HAP-1 (cell line): Measurements from ENCODE around the gene SLC35F1.
A peak's percentile ranks its signal among the peaks of the same experiment; 100 is the strongest.

Experiments
- DNase-seq, 2 experiments: peaks; one replicate each; pipeline ENCODE4 v3.0.0-alpha.2; 2016 to 2020; ENCODE audit warnings: low spot score in 2 of 2
- H3K27me3 ChIP-seq: fragments of 250-450 bp; sonication (Bioruptor Pico); 2 replicates; pipeline ENCODE4 v1.5.1; 2020; ENCODE audit warnings: low read depth, mild to moderate bottlenecking, moderate library complexity
- H3K36me3 ChIP-seq: fragments of 250-450 bp; sonication (Bioruptor Pico); replicated peaks from 2 replicates; pipeline ENCODE4 v1.5.1; 2020; ENCODE audit warnings: mild to moderate bottlenecking
- H3K4me1 ChIP-seq: fragments of 250-450 bp; sonication (Bioruptor Pico); 2 replicates; pipeline ENCODE4 v1.5.1; 2020; ENCODE audit warnings: mild to moderate bottlenecking
- H3K4me3 ChIP-seq: fragments of 250-450 bp; sonication (Bioruptor Pico); 2 replicates; pipeline ENCODE4 v1.5.1; 2020; ENCODE audit warnings: mild to moderate bottlenecking, moderate library complexity
- H3K9me3 ChIP-seq: fragments of 250-450 bp; sonication (Bioruptor Pico); 2 replicates; pipeline ENCODE4 v1.5.1; 2020; ENCODE audit warnings: mild to moderate bottlenecking, moderate library complexity
- in situ Hi-C: fragments of 300-500 bp; cut with MboI; formaldehyde crosslinking; loops from 3 replicates; pipeline ENCODE4 v1.14.3; 2020; ENCODE audit warnings: low sequenced_read_pairs, inconsistent platforms, mixed read lengths

The SLC35F1 gene

GRCh38 chr6:118298476-118299427 lies 391.7 kb downstream of the SLC35F1 start:
- DNase-seq = no peak
- no peaks in the 10 kb centered on the region for H3K4me1 ChIP-seq
- H3K36me3 ChIP-seq = no peaks in the 10 kb centered on the region
- in situ Hi-C loops = loop anchor here (25.0 kb wide), 2 partner anchors 214 to 489 kb away; no protein-coding TSS in a partner anchor
- H3K9me3 ChIP-seq = no peaks in the 10 kb centered on the region
- H3K4me3 ChIP-seq = no peak overlapping the region
- H3K27me3 ChIP-seq = no peaks in the 10 kb centered on the region

GRCh38 chr6:118299457-118299856 lies 392.4 kb downstream of the SLC35F1 start:
- H3K4me1 ChIP-seq = no peaks in the 10 kb centered on the region
- DNase-seq = no peak
- H3K27me3 ChIP-seq = no peaks in the 10 kb centered on the region
- no peak overlapping the region for H3K4me3 ChIP-seq
- no peaks in the 10 kb centered on the region for H3K36me3 ChIP-seq
- in situ Hi-C loops = loop anchor here (25.0 kb wide), 2 partner anchors 213 to 488 kb away; no protein-coding TSS in a partner anchor
- no peaks in the 10 kb centered on the region for H3K9me3 ChIP-seq

GRCh38 chr6:118304321-118304720 lies 397.3 kb downstream of the SLC35F1 start:
- Histone ChIP-seq H3K36me3 (no peaks in the 10 kb centered on the region), H3K27me3 (no peaks in the 10 kb centered on the region), H3K4me1 (peaks cover 15% of the 10 kb centered on the region), H3K4me3 (no peak overlapping the region), H3K9me3 (no peaks in the 10 kb centered on the region)
- in situ Hi-C loops = no loop called here
- no peak for DNase-seq

- Histone ChIP-seq H3K9me3 (no peaks in the 10 kb centered on the region), H3K4me1 (peaks cover 15% of the 10 kb centered on the region), H3K4me3 (no peak overlapping the region), H3K27me3 (no peaks in the 10 kb centered on the region), H3K36me3 (no peaks in the 10 kb centered on the region)
- in situ Hi-C loops = no loop called here
- no peak for DNase-seq
Observed at GRCh38 chr6:118305081-118305480, 398.0 kb downstream of the SLC35F1 start.

- Histone ChIP-seq H3K9me3 (no peaks in the 10 kb centered on the region), H3K4me1 (peaks cover 21% of the 10 kb centered on the region), H3K27me3 (no peaks in the 10 kb centered on the region), H3K36me3 (no peaks in the 10 kb centered on the region), H3K4me3 (no peak overlapping the region)
- DNase-seq = peak; percentile 59 to 91
- in situ Hi-C loops = no loop called here
Observed at GRCh38 chr6:118306392-118307238, 399.6 kb downstream of the SLC35F1 start.

- H3K4me1 ChIP-seq = peaks cover 21% of the 10 kb centered on the region
- DNase-seq = no peak
- H3K27me3 ChIP-seq = no peaks in the 10 kb centered on the region
- in situ Hi-C loops = no loop called here
- H3K4me3 ChIP-seq = no peak overlapping the region
- H3K36me3 ChIP-seq = no peaks in the 10 kb centered on the region
- H3K9me3 ChIP-seq = no peaks in the 10 kb centered on the region
Observed at GRCh38 chr6:118307581-118307980, 400.5 kb downstream of the SLC35F1 start.

GRCh38 chr6:118309337-118310093 lies 402.5 kb downstream of the SLC35F1 start:
- no peaks in the 10 kb centered on the region for H3K36me3 ChIP-seq
- DNase-seq = no peak
- in situ Hi-C loops = no loop called here
- H3K27me3 ChIP-seq = no peaks in the 10 kb centered on the region
- no peak overlapping the region for H3K4me3 ChIP-seq
- peaks cover 31% of the 10 kb centered on the region for H3K4me1 ChIP-seq
- no peaks in the 10 kb centered on the region for H3K9me3 ChIP-seq

GRCh38 chr6:118313208-118313607 lies 406.1 kb downstream of the SLC35F1 start:
- Histone ChIP-seq H3K4me3 (no peak overlapping the region), H3K27me3 (no peaks in the 10 kb centered on the region), H3K9me3 (no peaks in the 10 kb centered on the region), H3K36me3 (no peaks in the 10 kb centered on the region), H3K4me1 (peaks cover 16% of the 10 kb centered on the region)
- in situ Hi-C loops = no loop called here
- peak in 1 of 2 experiments; percentile 60 for DNase-seq

GRCh38 chr6:118313762-118314161 lies 406.7 kb downstream of the SLC35F1 start:
- Histone ChIP-seq H3K9me3 (no peaks in the 10 kb centered on the region), H3K36me3 (no peaks in the 10 kb centered on the region), H3K4me1 (peaks cover 16% of the 10 kb centered on the region), H3K27me3 (no peaks in the 10 kb centered on the region), H3K4me3 (no peak overlapping the region)
- DNase-seq = no peak
- in situ Hi-C loops = no loop called here

- H3K4me1 ChIP-seq = peaks cover 10% of the 10 kb centered on the region
- no peaks in the 10 kb centered on the region for H3K36me3 ChIP-seq
- no peaks in the 10 kb centered on the region for H3K9me3 ChIP-seq
- in situ Hi-C loops = no loop called here
- DNase-seq = no peak
- H3K27me3 ChIP-seq = no peaks in the 10 kb centered on the region
- no peak overlapping the region for H3K4me3 ChIP-seq
Observed at GRCh38 chr6:118316796-118317384, 409.8 kb downstream of the SLC35F1 start.

GRCh38 chr6:118317581-118318563 lies 410.8 kb downstream of the SLC35F1 start:
- Histone ChIP-seq H3K9me3 (no peaks in the 10 kb centered on the region), H3K4me3 (no peak overlapping the region), H3K36me3 (no peaks in the 10 kb centered on the region), H3K27me3 (no peaks in the 10 kb centered on the region), H3K4me1 (peaks cover 9% of the 10 kb centered on the region)
- no peak for DNase-seq
- in situ Hi-C loops = no loop called here

GRCh38 chr6:118318648-118319047 lies 411.6 kb downstream of the SLC35F1 start:
- H3K4me1 ChIP-seq = peaks cover 2% of the 10 kb centered on the region
- no peaks in the 10 kb centered on the region for H3K9me3 ChIP-seq
- in situ Hi-C loops = no loop called here
- H3K4me3 ChIP-seq = no peak overlapping the region
- DNase-seq = no peak
- no peaks in the 10 kb centered on the region for H3K36me3 ChIP-seq
- no peaks in the 10 kb centered on the region for H3K27me3 ChIP-seq
